HEK293 (cell line): ENCODE results near the gene BBLN.

ENCODE experiments used
- CTCF ChIA-PET: fragments of 350-600 bp; formaldehyde crosslinking; extraction: SDS; loops from one replicate; lab custom pipeline; 2021; ENCODE audit warnings: antibody characterized with exemption; lab: Yijun Ruan, JAX
- POLR2A ChIA-PET: fragments of 300-600 bp; formaldehyde crosslinking; extraction: SDS; loops from one replicate; lab custom pipeline; 2020; ENCODE audit warnings: antibody characterized with exemption, inconsistent platforms; lab: Yijun Ruan, JAX
- H3K27ac ChIP-seq: fragments of 200-500 bp; sonication (Bioruptor generic); 2 replicates; pipeline ENCODE4 v1.5.1; 2014; ENCODE audit warnings: low read depth, low read length, control low read depth, inconsistent platforms; ENCODE audit errors: extremely low read depth
- H3K36me3 ChIP-seq, 2 experiments: fragments of 200-500 bp in 1 of 2; sonication (Bioruptor generic) in 1 of 2; 1 replicate in 1 of 2; 2 replicates in 1 of 2; pipeline ENCODE4 v1.5.1; 2014 to 2017; ENCODE audit warnings: inconsistent platforms in 2 of 2, low read length in 2 of 2; ENCODE audit not compliant: control insufficient read depth in 2 of 2, insufficient read depth in 1 of 2
- H3K4me1 ChIP-seq: fragments of 200-500 bp; sonication (Bioruptor generic); 2 replicates; pipeline ENCODE4 v1.5.1; 2014; ENCODE audit warnings: mild to moderate bottlenecking, low read length, inconsistent platforms; ENCODE audit not compliant: control insufficient read depth, insufficient read depth
- H3K4me3 ChIP-seq: 2 replicates; pipeline ENCODE4 v1.5.1; 2011; ENCODE audit warnings: low read depth, mild to moderate bottlenecking, control low read depth, low read length, moderate library complexity
- H3K9me3 ChIP-seq: fragments of 200-500 bp; sonication (Bioruptor generic); 2 replicates; pipeline ENCODE4 v1.5.1; 2014; ENCODE audit warnings: low read depth, low read length, inconsistent platforms; ENCODE audit not compliant: control insufficient read depth, insufficient read depth
- FEZF1 ChIP-seq: fragments of 450-650 bp; formaldehyde crosslinking; IDR thresholded peaks from 2 replicates; pipeline ENCODE4 v1.5.1; 2016; ENCODE audit warnings: missing biosample characterization, missing genetic modification characterization
- INSM2 ChIP-seq: fragments of 450-650 bp; formaldehyde crosslinking; IDR thresholded peaks from 2 replicates; pipeline ENCODE4 v1.5.1; 2016; ENCODE audit warnings: missing biosample characterization, missing genetic modification characterization
- PRDM6 ChIP-seq: fragments of 450-650 bp; formaldehyde crosslinking; IDR thresholded peaks from 2 replicates; pipeline ENCODE4 v1.5.1; 2017; ENCODE audit warnings: missing biosample characterization, missing genetic modification characterization
- RBAK ChIP-seq: fragments of 450-650 bp; formaldehyde crosslinking; IDR thresholded peaks from 2 replicates; pipeline ENCODE4 v1.5.1; 2016; ENCODE audit warnings: missing biosample characterization, missing genetic modification characterization
- SP7 ChIP-seq: fragments of 450-650 bp; formaldehyde crosslinking; IDR thresholded peaks from 2 replicates; pipeline ENCODE4 v1.5.1; 2016; ENCODE audit warnings: missing biosample characterization, missing genetic modification characterization
- TRIM28 ChIP-seq: IDR thresholded peaks from 2 replicates; pipeline ENCODE4 v1.6.1; 2011; ENCODE audit warnings: low read length, control low read depth, borderline replicate concordance
- ZBTB26 ChIP-seq: fragments of 450-650 bp; formaldehyde crosslinking; optimal IDR thresholded peaks from 2 replicates; pipeline ENCODE3; 2016; ENCODE audit warnings: missing biosample characterization, mild to moderate bottlenecking, missing genetic modification characterization
- ZBTB8A ChIP-seq: fragments of 450-650 bp; formaldehyde crosslinking; IDR thresholded peaks from 2 replicates; pipeline ENCODE4 v1.5.1; 2016; ENCODE audit warnings: missing biosample characterization, missing genetic modification characterization
- ZNF2 ChIP-seq: fragments of 450-650 bp; formaldehyde crosslinking; IDR thresholded peaks from 2 replicates; pipeline ENCODE4 v1.5.1; 2016; ENCODE audit warnings: missing biosample characterization, missing genetic modification characterization
- ZNF311 ChIP-seq: fragments of 450-650 bp; formaldehyde crosslinking; IDR thresholded peaks from 2 replicates; pipeline ENCODE4 v1.5.1; 2017; ENCODE audit warnings: missing biosample characterization, missing genetic modification characterization, borderline replicate concordance
- ZNF324 ChIP-seq: fragments of 450-650 bp; formaldehyde crosslinking; IDR thresholded peaks from 2 replicates; pipeline ENCODE4 v1.5.1; 2016; ENCODE audit warnings: missing biosample characterization, missing genetic modification characterization
- ZNF341 ChIP-seq: fragments of 450-650 bp; formaldehyde crosslinking; IDR thresholded peaks from 2 replicates; pipeline ENCODE4; 2016; ENCODE audit warnings: low read depth, missing biosample characterization, missing genetic modification characterization
- ZNF354C ChIP-seq: fragments of 450-650 bp; formaldehyde crosslinking; IDR thresholded peaks from 2 replicates; pipeline ENCODE4 v1.5.1; 2016; ENCODE audit warnings: missing biosample characterization, missing genetic modification characterization, low read depth, borderline replicate concordance
- ZNF544 ChIP-seq: fragments of 450-650 bp; formaldehyde crosslinking; IDR thresholded peaks from 2 replicates; pipeline ENCODE4 v1.5.0; 2017; ENCODE audit warnings: missing biosample characterization, missing genetic modification characterization
- ZNF549 ChIP-seq: fragments of 450-650 bp; IDR thresholded peaks from 2 replicates; pipeline ENCODE4 v1.5.1; 2018; ENCODE audit warnings: missing biosample characterization, missing genetic modification characterization, mild to moderate bottlenecking, inconsistent platforms, moderate library complexity
- TF ChIP-seq, protein P1 (sequence below): fragments of 450-650 bp; formaldehyde crosslinking; IDR thresholded peaks from 2 replicates; pipeline ENCODE4 v1.5.1; 2016; ENCODE audit warnings: missing biosample characterization, missing genetic modification characterization
- TF ChIP-seq, protein P2 (sequence below): fragments of 450-650 bp; IDR thresholded peaks from 2 replicates; pipeline ENCODE4 v1.5.1; 2018; ENCODE audit warnings: missing biosample characterization, mild to moderate bottlenecking, missing genetic modification characterization

BBLN gene

DNA sequence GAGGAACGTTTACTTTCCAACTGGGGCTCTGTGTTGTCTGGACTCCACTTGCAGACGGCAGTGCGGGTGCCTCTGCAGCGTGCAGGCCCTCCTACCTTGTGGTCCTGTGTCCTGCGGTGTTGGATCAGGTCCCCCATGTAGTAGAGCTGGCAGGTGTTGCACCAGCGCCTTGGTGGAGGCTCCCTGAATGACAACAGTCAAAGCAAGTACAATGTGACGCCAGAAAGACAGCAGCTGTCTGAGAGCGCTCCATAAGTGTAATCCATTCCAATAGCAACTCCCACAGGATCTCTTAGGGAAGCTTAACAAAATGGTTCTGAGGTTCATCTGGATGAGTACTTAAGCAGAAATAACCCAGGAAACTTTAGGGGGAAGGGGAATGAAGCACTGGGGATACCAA lies 9.9 kb downstream of the BBLN start:
- POLR2A ChIA-PET, result interaction anchor here (1.2 kb wide), 1 partner anchor 8 kb away, joined by 6 read pairs; no protein-coding TSS in a partner anchor
- CTCF ChIA-PET, result interaction anchor here (0.6 to 1.2 kb wide), 2 partner anchors 19 to 23 kb away, joined by 3 read pairs; no protein-coding TSS in a partner anchor
- H3K9me3 ChIP-seq, result no peaks in the 10 kb centered on the region
- peaks cover 0 to 56% of the 10 kb centered on the region in 2 experiments; a peak in 2 of 3 replicates for H3K36me3 ChIP-seq
- TF ChIP-seq ZBTB26 (tag by site-specific recombination) (no peak), ZBTB8A (tag by site-specific recombination) (no peak), RBAK (tag by site-specific recombination) (no peak), SP7 (tag by site-specific recombination) (no peak), FEZF1 (tag by site-specific recombination) (no peak), ZNF341 (tag by site-specific recombination) (no peak), ZNF311 (tag by site-specific recombination) (no peak), INSM2 (tag by site-specific recombination) (no peak), ZNF324 (tag by site-specific recombination) (no peak), ZNF549 (tag by site-specific recombination) (no peak), TRIM28 (no peak), ZNF354C (tag by site-specific recombination) (no peak)
- no peak overlapping the region for H3K27ac ChIP-seq
- H3K4me3 ChIP-seq, result no peak overlapping the region
- no peaks in the 10 kb centered on the region for H3K4me1 ChIP-seq

DNA sequence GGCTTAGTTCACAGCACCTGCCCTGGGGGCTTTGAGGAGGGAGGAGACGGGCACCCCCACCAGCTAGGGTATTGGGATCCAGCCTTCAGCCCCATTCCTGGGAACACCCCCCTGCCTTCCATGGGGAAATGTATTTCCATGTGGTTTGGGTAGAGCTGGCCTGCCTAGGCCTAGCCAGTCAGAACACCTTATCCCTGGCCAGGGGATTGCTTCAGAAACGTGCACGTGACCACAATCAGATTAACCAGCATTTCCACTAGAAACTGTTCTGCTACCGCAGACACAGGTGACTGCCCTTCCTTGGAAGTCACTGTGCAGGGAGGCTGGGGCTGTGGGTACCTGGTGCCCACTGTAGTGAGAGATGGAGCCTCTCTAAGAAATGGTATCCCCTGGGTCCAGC lies 14.0 kb downstream of the BBLN start:
- Histone ChIP-seq H3K4me3 (no peak overlapping the region), H3K27ac (no peak overlapping the region), H3K9me3 (no peaks in the 10 kb centered on the region), H3K4me1 (no peaks in the 10 kb centered on the region), H3K36me3 (peaks cover 0 to 65% of the 10 kb centered on the region in 2 experiments; a peak in 2 of 3 replicates)
- ChIA-PET CTCF (interaction anchor here (0.7 to 1.0 kb wide), 2 partner anchors 10 to 11 kb away, joined by 3 to 4 read pairs; no protein-coding TSS in a partner anchor), POLR2A (interaction anchor here (1.0 to 2.4 kb wide), 3 partner anchors 10 to 16 kb away, joined by 3 to 8 read pairs (median 4); partner anchors contain the start of gene BBLN)
- TF ChIP-seq ZNF2 (tag by site-specific recombination), result no peak
- TF ChIP-seq PRDM6 (tag by site-specific recombination), result no peak
- TF ChIP-seq, protein P1, sequence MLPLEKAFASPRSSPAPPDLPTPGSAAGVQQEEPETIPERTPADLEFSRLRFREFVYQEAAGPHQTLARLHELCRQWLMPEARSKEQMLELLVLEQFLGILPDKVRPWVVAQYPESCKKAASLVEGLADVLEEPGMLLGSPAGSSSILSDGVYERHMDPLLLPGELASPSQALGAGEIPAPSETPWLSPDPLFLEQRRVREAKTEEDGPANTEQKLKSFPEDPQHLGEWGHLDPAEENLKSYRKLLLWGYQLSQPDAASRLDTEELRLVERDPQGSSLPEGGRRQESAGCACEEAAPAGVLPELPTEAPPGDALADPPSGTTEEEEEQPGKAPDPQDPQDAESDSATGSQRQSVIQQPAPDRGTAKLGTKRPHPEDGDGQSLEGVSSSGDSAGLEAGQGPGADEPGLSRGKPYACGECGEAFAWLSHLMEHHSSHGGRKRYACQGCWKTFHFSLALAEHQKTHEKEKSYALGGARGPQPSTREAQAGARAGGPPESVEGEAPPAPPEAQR (tag by site-specific recombination), result no peak
- TF ChIP-seq ZNF544 (tag by site-specific recombination), result no peak
- TF ChIP-seq, protein P2, sequence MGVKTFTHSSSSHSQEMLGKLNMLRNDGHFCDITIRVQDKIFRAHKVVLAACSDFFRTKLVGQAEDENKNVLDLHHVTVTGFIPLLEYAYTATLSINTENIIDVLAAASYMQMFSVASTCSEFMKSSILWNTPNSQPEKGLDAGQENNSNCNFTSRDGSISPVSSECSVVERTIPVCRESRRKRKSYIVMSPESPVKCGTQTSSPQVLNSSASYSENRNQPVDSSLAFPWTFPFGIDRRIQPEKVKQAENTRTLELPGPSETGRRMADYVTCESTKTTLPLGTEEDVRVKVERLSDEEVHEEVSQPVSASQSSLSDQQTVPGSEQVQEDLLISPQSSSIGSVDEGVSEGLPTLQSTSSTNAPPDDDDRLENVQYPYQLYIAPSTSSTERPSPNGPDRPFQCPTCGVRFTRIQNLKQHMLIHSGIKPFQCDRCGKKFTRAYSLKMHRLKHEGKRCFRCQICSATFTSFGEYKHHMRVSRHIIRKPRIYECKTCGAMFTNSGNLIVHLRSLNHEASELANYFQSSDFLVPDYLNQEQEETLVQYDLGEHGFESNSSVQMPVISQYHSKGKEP (tag by site-specific recombination), result no peak
